NCI-H146 (cell line): Measurements from ENCODE around the gene MALL.
"Not testable (repeated sequence)": the region's sequence is repeated elsewhere in the genome, so short reads cannot be mapped to it uniquely, and the experiment has no call there.

Experiments used
- DNase-seq: peaks from one replicate; lab custom pipeline; 2025; lab: John Stamatoyannopoulos, UW

Gene MALL

GRCh38 chr2:110097506-110098220, 18.0 kb downstream of the MALL start:
- DNase-seq: no peak

GRCh38 chr2:110095994-110096633, 19.5 kb downstream of the MALL start:
- no peak for DNase-seq

- not testable (repeated sequence) for DNase-seq
Measured at GRCh38 chr2:110094884-110095534, 20.6 kb downstream of the MALL start.

GRCh38 chr2:110093924-110094323, 21.7 kb downstream of the MALL start:
- not testable (repeated sequence) for DNase-seq

GRCh38 chr2:110090164-110090563, 25.5 kb downstream of the MALL start:
- DNase-seq: not testable (repeated sequence)

- DNase-seq: not testable (repeated sequence)
Measured at GRCh38 chr2:110083757-110084156, 31.9 kb downstream of the MALL start.

- not testable (repeated sequence) for DNase-seq
Measured at GRCh38 chr2:110083162-110083561, 32.5 kb downstream of the MALL start.

GRCh38 chr2:110078104-110078503, 37.5 kb downstream of the MALL start:
- not testable (repeated sequence) for DNase-seq

GRCh38 chr2:110075896-110076295, 39.7 kb downstream of the MALL start:
- DNase-seq: not testable (repeated sequence)

- DNase-seq: not testable (repeated sequence)
Measured at GRCh38 chr2:110069869-110070268, 45.8 kb downstream of the MALL start.

GRCh38 chr2:110068153-110068552, 47.5 kb downstream of the MALL start:
- not testable (repeated sequence) for DNase-seq

- not testable (repeated sequence) for DNase-seq
Measured at GRCh38 chr2:110062332-110062731, 53.3 kb downstream of the MALL start.

GRCh38 chr2:110060550-110060949, 55.1 kb downstream of the MALL start:
- not testable (repeated sequence) for DNase-seq

GRCh38 chr2:110059694-110060358, 55.8 kb downstream of the MALL start:
- DNase-seq: not testable (repeated sequence)

- not testable (repeated sequence) for DNase-seq
Measured at GRCh38 chr2:110059009-110059693, 56.5 kb downstream of the MALL start.

GRCh38 chr2:110058034-110058433, 57.6 kb downstream of the MALL start:
- not testable (repeated sequence) for DNase-seq

GRCh38 chr2:110055819-110056408, 59.7 kb downstream of the MALL start:
- not testable (repeated sequence) for DNase-seq

- not testable (repeated sequence) for DNase-seq
Measured at GRCh38 chr2:110054521-110055407, 60.9 kb downstream of the MALL start.

- DNase-seq: not testable (repeated sequence)
Measured at GRCh38 chr2:110053688-110054087, 61.9 kb downstream of the MALL start.

- DNase-seq: not testable (repeated sequence)
Measured at GRCh38 chr2:110052166-110052565, 63.5 kb downstream of the MALL start.
